Measurements from ENCODE around the gene KRT10. TPM values are rescaled to one million over a fixed set of nuclear protein-coding genes. Genes with fewer than 3 reads are reported as not detected.

Gene KRT10
- total and polyA plus RNA-seq, 4 donors, result 1.6 to 52.5 (median 7.1) TPM

- H3K9ac ChIP-seq (ENCODE audit: low read depth in 1 of 2, low read length in 2 of 2), result no peak overlapping the region
- H3K27me3 ChIP-seq (ENCODE audit: control insufficient read depth in 4 of 4, insufficient read depth in 4 of 4, low read length in 3 of 4), result peaks cover 0 to 3% (median 0%) of the 10 kb centered on the region in 4 donors
- H3K4me1 ChIP-seq (ENCODE audit: control insufficient read depth in 4 of 4, insufficient read depth in 4 of 4, low read length in 3 of 4), result no peaks in the 10 kb centered on the region
- no peak overlapping the region for H3K4me3 ChIP-seq (ENCODE audit: low read depth in 1 of 3, low read length in 3 of 3)
- no peak for DNase-seq (ENCODE audit: low spot score)
- H3K36me3 ChIP-seq (ENCODE audit: control insufficient read depth in 4 of 4, insufficient read depth in 3 of 4, low read depth in 1 of 4, low read length in 3 of 4), result no peaks in the 10 kb centered on the region
- H3K27ac ChIP-seq (ENCODE audit: low read depth in 1 of 2, low read length in 2 of 2), result no peak overlapping the region
- no peaks in the 10 kb centered on the region for H3K9me3 ChIP-seq (ENCODE audit: control insufficient read depth in 4 of 4, low read length in 3 of 4)
- TF ChIP-seq RAD21 (IDR thresholded peaks at IDR 0.05) (no peak), NR2F2 (IDR thresholded peaks at IDR 0.05) (no peak), RXRA (IDR thresholded peaks at IDR 0.05) (no peak), HNF4A (conservative IDR thresholded peaks at IDR 0.05) (no peak), CTCF (IDR thresholded peaks at IDR 0.05; ENCODE audit: low read depth, low read length, missing input control) (no peak), GABPA (IDR thresholded peaks at IDR 0.05 in 1 of 2, conservative IDR thresholded peaks at IDR 0.05 in 1 of 2) (no peak), MAX (IDR thresholded peaks at IDR 0.05) (no peak)
- WGBS, result 92% methylated on average over 3 of the region's 3 CpGs
Observed at GRCh38 chr17:40850293-40850972, 28.0 kb upstream of the KRT10 start.

DNA sequence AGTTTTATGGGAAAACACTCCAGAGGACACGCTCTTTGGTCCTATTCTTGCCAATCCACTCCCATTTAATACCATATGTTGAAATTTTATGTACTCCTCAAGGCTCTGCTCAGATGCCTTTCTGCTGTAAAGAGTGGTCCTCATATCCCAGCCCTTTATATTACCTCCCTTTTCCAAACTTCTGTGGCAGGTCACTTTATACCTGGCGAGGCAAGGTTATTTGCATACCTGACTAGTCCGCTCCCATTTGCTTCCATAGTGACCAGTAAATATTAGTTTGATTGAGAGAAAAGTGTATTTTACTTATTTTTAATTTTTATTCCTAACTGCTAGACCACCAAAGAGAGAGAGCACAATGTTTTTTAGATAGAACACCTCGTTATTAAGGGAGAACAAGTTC is 27.3 kb upstream of the KRT10 start:
- DNase-seq (ENCODE audit: low spot score), result no peak
- Histone ChIP-seq H3K9ac (ENCODE audit: low read depth in 1 of 2, low read length in 2 of 2) (no peak overlapping the region), H3K4me3 (ENCODE audit: low read depth in 1 of 3, low read length in 3 of 3) (no peak overlapping the region), H3K4me1 (ENCODE audit: control insufficient read depth in 4 of 4, insufficient read depth in 4 of 4, low read length in 3 of 4) (no peaks in the 10 kb centered on the region), H3K9me3 (ENCODE audit: control insufficient read depth in 4 of 4, low read length in 3 of 4) (no peaks in the 10 kb centered on the region), H3K27ac (ENCODE audit: low read depth in 1 of 2, low read length in 2 of 2) (no peak overlapping the region), H3K27me3 (ENCODE audit: control insufficient read depth in 4 of 4, insufficient read depth in 4 of 4, low read length in 3 of 4) (peaks cover 0 to 3% (median 0%) of the 10 kb centered on the region in 4 donors), H3K36me3 (ENCODE audit: control insufficient read depth in 4 of 4, insufficient read depth in 3 of 4, low read depth in 1 of 4, low read length in 3 of 4) (no peaks in the 10 kb centered on the region)
- WGBS, result 85% methylated on average over 4 of the region's 4 CpGs
- TF ChIP-seq, protein P1, sequence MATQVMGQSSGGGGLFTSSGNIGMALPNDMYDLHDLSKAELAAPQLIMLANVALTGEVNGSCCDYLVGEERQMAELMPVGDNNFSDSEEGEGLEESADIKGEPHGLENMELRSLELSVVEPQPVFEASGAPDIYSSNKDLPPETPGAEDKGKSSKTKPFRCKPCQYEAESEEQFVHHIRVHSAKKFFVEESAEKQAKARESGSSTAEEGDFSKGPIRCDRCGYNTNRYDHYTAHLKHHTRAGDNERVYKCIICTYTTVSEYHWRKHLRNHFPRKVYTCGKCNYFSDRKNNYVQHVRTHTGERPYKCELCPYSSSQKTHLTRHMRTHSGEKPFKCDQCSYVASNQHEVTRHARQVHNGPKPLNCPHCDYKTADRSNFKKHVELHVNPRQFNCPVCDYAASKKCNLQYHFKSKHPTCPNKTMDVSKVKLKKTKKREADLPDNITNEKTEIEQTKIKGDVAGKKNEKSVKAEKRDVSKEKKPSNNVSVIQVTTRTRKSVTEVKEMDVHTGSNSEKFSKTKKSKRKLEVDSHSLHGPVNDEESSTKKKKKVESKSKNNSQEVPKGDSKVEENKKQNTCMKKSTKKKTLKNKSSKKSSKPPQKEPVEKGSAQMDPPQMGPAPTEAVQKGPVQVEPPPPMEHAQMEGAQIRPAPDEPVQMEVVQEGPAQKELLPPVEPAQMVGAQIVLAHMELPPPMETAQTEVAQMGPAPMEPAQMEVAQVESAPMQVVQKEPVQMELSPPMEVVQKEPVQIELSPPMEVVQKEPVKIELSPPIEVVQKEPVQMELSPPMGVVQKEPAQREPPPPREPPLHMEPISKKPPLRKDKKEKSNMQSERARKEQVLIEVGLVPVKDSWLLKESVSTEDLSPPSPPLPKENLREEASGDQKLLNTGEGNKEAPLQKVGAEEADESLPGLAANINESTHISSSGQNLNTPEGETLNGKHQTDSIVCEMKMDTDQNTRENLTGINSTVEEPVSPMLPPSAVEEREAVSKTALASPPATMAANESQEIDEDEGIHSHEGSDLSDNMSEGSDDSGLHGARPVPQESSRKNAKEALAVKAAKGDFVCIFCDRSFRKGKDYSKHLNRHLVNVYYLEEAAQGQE (IDR thresholded peaks at IDR 0.05), result no peak
- TF ChIP-seq NR2F2 (IDR thresholded peaks at IDR 0.05) (no peak), TAF1 (conservative IDR thresholded peaks at IDR 0.05) (no peak)

- WGBS, result 84% methylated on average over 1 of the region's 1 CpG
- H3K27me3 ChIP-seq (ENCODE audit: control insufficient read depth in 4 of 4, insufficient read depth in 4 of 4, low read length in 3 of 4), result peaks cover 0 to 3% (median 0%) of the 10 kb centered on the region in 4 donors
- no peak for TF ChIP-seq TAF1 (conservative IDR thresholded peaks at IDR 0.05)
- TF ChIP-seq MAX (IDR thresholded peaks at IDR 0.05), result no peak
Observed at GRCh38 chr17:40848583-40849235, 26.3 kb upstream of the KRT10 start.

More at GRCh38 chr17:40848583-40849235, 26.3 kb upstream of the KRT10 start:
- DNase-seq (ENCODE audit: low spot score), result no peak
- Histone ChIP-seq H3K9me3 (ENCODE audit: control insufficient read depth in 4 of 4, low read length in 3 of 4) (no peaks in the 10 kb centered on the region), H3K4me1 (ENCODE audit: control insufficient read depth in 4 of 4, insufficient read depth in 4 of 4, low read length in 3 of 4) (no peaks in the 10 kb centered on the region), H3K27ac (ENCODE audit: low read depth in 1 of 2, low read length in 2 of 2) (no peak overlapping the region), H3K4me3 (ENCODE audit: low read depth in 1 of 3, low read length in 3 of 3) (no peak overlapping the region), H3K9ac (ENCODE audit: low read depth in 1 of 2, low read length in 2 of 2) (no peak overlapping the region), H3K36me3 (ENCODE audit: control insufficient read depth in 4 of 4, insufficient read depth in 3 of 4, low read depth in 1 of 4, low read length in 3 of 4) (no peaks in the 10 kb centered on the region)
